ENCODE data around the gene UBALD1. TPM values are rescaled to one million over a fixed set of nuclear protein-coding genes. Genes with fewer than 3 reads are reported as not detected.

The UBALD1 gene
- total and polyA plus RNA-seq, 2 donors (not counting 1 experiment from before 2014, with no cell fraction given) = 25.6 to 31.7 TPM

DNA sequence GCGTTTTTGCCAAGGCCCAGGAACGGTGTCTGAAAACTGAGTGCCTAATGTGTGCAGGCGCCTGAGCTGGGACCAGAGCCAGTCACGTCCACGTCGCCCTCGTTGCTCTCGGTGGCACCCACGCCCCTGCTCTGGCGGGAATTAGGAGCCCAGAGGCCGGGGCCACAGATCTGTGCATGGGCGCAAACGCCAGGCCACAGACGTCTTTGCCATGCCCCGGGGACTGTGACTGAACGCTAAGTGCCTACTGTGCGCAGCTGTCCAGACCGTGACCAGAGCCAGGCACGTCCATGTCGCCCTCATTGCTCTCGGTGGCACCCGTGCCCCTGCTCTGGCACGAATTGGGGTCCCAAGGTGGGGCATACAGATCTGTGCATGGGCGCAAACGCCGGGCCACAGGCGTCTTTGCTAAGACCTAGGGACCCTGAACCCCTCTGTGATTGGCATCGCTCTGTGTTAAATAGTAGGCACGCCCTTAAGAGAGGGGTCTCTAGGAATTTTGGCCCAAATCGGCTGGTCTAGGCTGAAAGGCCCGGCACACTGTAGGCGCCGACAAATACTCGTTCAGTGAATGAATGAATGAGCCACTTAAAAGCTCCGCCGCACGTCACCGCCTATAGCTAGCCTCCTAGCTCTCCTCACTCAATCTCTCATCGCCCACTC is 827 bp upstream of the UBALD1 start:
- H3K27ac ChIP-seq (ENCODE audit: low read length in 2 of 2) = peak overlapping the region; percentile 85 to 86
- H3K4me2 ChIP-seq (replicated peaks; ENCODE audit: low read depth, low read length, poor library complexity, severe bottlenecking) = peak overlapping the region; percentile 99
- TF ChIP-seq, protein P1, sequence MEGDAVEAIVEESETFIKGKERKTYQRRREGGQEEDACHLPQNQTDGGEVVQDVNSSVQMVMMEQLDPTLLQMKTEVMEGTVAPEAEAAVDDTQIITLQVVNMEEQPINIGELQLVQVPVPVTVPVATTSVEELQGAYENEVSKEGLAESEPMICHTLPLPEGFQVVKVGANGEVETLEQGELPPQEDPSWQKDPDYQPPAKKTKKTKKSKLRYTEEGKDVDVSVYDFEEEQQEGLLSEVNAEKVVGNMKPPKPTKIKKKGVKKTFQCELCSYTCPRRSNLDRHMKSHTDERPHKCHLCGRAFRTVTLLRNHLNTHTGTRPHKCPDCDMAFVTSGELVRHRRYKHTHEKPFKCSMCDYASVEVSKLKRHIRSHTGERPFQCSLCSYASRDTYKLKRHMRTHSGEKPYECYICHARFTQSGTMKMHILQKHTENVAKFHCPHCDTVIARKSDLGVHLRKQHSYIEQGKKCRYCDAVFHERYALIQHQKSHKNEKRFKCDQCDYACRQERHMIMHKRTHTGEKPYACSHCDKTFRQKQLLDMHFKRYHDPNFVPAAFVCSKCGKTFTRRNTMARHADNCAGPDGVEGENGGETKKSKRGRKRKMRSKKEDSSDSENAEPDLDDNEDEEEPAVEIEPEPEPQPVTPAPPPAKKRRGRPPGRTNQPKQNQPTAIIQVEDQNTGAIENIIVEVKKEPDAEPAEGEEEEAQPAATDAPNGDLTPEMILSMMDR (IDR thresholded peaks at IDR 0.05) = no peak
- no peak for TF ChIP-seq EZH2 (IDR thresholded peaks at IDR 0.05; ENCODE audit: borderline replicate concordance, insufficient read depth, low read depth, low read length, poor library complexity, severe bottlenecking)
- intact Hi-C loops (cut with micrococcal nuclease) = loop anchor here (1.0 to 10.0 kb wide), 13 partner anchors 9 to 1351 kb away; partner anchors contain the start of genes ADCY9, ANKS3, CORO7 and DNAAF8
- peak overlapping the region; percentile 2 to 81 (median 72) for H3K4me3 ChIP-seq (ENCODE audit: control extremely low read depth in 1 of 5, extremely low read depth in 1 of 5, insufficient read depth in 1 of 5, low read depth in 2 of 5, low read length in 4 of 5)
- H3K9me3 Mint-ChIP-seq (ENCODE audit: insufficient read depth) = no peaks in the 10 kb centered on the region
- peak overlapping the region; percentile 92 for H3K4me3 Mint-ChIP-seq
- H3K27me3 ChIP-seq (replicated peaks in 1 of 4; ENCODE audit: control extremely low read depth in 1 of 4, control insufficient read depth in 3 of 4, insufficient read depth in 4 of 4, low read length in 3 of 4) = no peaks in the 10 kb centered on the region
- H4K20me1 ChIP-seq (ENCODE audit: control insufficient read depth, insufficient read depth, low read length, poor library complexity, severe bottlenecking) = peaks cover 35% of the 10 kb centered on the region
- DNase-seq (no peak), ATAC-seq (ENCODE audit: low read depth) (no peak)
- ChIA-PET POLR2A (interaction anchor here (0.6 to 3.3 kb wide), 11 partner anchors 9 to 483 kb away, joined by 3 to 33 read pairs (median 4); partner anchors contain the start of genes ANKS3, DNAAF8, HMOX2 and MGRN1), CTCF (interaction anchor here (0.5 to 5.4 kb wide), 13 partner anchors 10 to 477 kb away, joined by 3 to 50 read pairs (median 4); partner anchors contain the start of genes ANKS3, CORO7, DNAAF8 and HMOX2)
- H3K79me2 ChIP-seq (ENCODE audit: control insufficient read depth, insufficient read depth, low read length) = peaks cover 37% of the 10 kb centered on the region
- no peaks in the 10 kb centered on the region for H3K27me3 Mint-ChIP-seq
- H3K27ac Mint-ChIP-seq = peak overlapping the region; percentile 94
- peaks cover 29% of the 10 kb centered on the region for H3K4me1 Mint-ChIP-seq
- H3K9ac ChIP-seq (ENCODE audit: low read length) = peak overlapping the region; percentile 78
- 84% methylated on average over 38 of the region's 39 CpGs for WGBS (ENCODE audit: insufficient coverage)
- peaks cover 28 to 39% of the 10 kb centered on the region in 2 donors for H3K4me1 ChIP-seq (ENCODE audit: control insufficient read depth in 2 of 2, insufficient read depth in 2 of 2, low read length in 2 of 2)
- peak overlapping the region; percentile 83 for H2AFZ ChIP-seq (ENCODE audit: insufficient read depth, low read depth, low read length, poor library complexity, severe bottlenecking)
- peaks cover 0 to 9% (median 0%) of the 10 kb centered on the region in 3 donors for H3K9me3 ChIP-seq (ENCODE audit: control extremely low read depth in 1 of 3, control insufficient read depth in 2 of 3, insufficient read depth in 1 of 3, low read length in 2 of 3)
- no peaks in the 10 kb centered on the region for H3K36me3 ChIP-seq (replicated peaks in 1 of 2; ENCODE audit: control extremely low read depth in 1 of 2, control insufficient read depth in 1 of 2, extremely low read depth in 1 of 2, insufficient read depth in 2 of 2, low read length in 1 of 2)
